HG03095 (cell line): Measurements from ENCODE around the gene TTBK1.

Source experiments
- ATAC-seq: cut with Tn5 transposase; IDR thresholded peaks from one replicate; pipeline ENCODE4 v1.9.1; 2021; ENCODE audit warnings: moderate library complexity; ENCODE audit not compliant: unreplicated experiment

The TTBK1 gene

GRCh38 chr6:43285832-43286231 lies 42.6 kb downstream of the TTBK1 start:
- ATAC-seq: no peak

- ATAC-seq: no peak
These were observed 43.2 kb downstream of the TTBK1 start for GRCh38 chr6:43286456-43286979.

GRCh38 chr6:43286980-43287716 lies 43.9 kb downstream of the TTBK1 start:
- no peak for ATAC-seq

GRCh38 chr6:43287717-43288679 lies 44.7 kb downstream of the TTBK1 start:
- ATAC-seq: no peak

GRCh38 chr6:43290339-43290904 lies 47.1 kb downstream of the TTBK1 start:
- ATAC-seq: no peak

GRCh38 chr6:43290905-43291355 lies 47.6 kb downstream of the TTBK1 start:
- no peak for ATAC-seq

GRCh38 chr6:43291708-43292107 lies 48.4 kb downstream of the TTBK1 start:
- no peak for ATAC-seq

- no peak for ATAC-seq
These were observed 49.1 kb downstream of the TTBK1 start for GRCh38 chr6:43292341-43292740.

- no peak for ATAC-seq
These were observed 49.6 kb downstream of the TTBK1 start for GRCh38 chr6:43292763-43293318.

- no peak for ATAC-seq
These were observed 50.4 kb downstream of the TTBK1 start for GRCh38 chr6:43293698-43294097.

GRCh38 chr6:43294536-43294935 lies 51.3 kb downstream of the TTBK1 start:
- no peak for ATAC-seq

- ATAC-seq: no peak
These were observed 52.2 kb downstream of the TTBK1 start for GRCh38 chr6:43295456-43295855.

GRCh38 chr6:43296780-43297497 lies 53.7 kb downstream of the TTBK1 start:
- ATAC-seq: no peak

GRCh38 chr6:43297644-43298564 lies 54.6 kb downstream of the TTBK1 start, which contains the start of gene SLC22A7:
SLC22A7 (plus strand) TSS chr6:43298260; CDS start chr6:43298359, 99 bp downstream.
- no peak for ATAC-seq

- no peak for ATAC-seq
These were observed 55.5 kb downstream of the TTBK1 start for GRCh38 chr6:43298565-43299337.

- ATAC-seq: no peak
These were observed 56.3 kb downstream of the TTBK1 start for GRCh38 chr6:43299338-43300293.
